HG02852 (cell line): ENCODE data around the gene DDN.

Experiments
- ATAC-seq: cut with Tn5 transposase; IDR thresholded peaks from one replicate; pipeline ENCODE4 v1.9.1; 2021; ENCODE audit warnings: mild to moderate bottlenecking, moderate library complexity; ENCODE audit not compliant: unreplicated experiment

Gene DDN

DNA sequence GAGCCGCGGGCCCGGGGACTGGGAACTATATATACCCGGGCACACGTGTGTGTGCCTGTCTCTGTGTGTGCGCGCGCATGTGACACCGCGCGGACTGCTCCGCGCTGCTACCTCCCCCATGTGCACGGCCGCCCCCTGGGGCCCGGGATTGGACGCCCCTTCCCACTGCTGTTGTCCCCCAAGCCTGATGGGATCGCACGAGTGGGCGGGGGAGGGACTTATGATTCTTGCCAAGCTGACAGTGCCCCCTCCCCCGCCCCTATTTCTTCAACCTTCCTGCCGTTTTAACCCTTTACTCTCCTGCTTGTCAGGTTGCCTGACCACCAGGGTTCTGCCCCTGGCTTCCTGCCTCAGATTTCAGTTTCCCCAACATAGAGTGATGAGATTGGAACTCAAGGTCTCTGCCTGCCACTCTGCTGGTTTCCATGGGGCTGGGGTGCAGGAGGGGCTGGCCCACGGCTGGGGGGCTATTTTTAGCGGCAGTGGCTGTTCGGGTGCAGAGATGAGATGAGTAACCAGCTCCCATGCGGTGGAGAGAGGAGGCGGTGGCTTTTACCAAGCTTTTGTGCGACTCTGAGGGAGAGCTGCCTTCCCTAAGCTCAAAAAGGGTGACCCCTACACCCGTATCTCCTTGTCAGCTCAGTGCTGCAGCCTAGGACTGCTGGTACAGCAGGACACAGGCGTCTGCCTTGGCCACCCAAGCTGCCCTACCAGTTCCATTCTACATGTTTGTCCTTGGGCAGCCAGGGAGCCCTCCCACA is at the start of gene DDN:
Gene DDN (minus strand): TSS at position 5 of the 761 bp plus-strand sequence. CDS start 88 bp downstream, outside the sequence.
- no peak for ATAC-seq

- no peak for ATAC-seq
These were observed 49.8 kb upstream of the DDN start for GRCh38 chr12:49048953-49049352.

DNA sequence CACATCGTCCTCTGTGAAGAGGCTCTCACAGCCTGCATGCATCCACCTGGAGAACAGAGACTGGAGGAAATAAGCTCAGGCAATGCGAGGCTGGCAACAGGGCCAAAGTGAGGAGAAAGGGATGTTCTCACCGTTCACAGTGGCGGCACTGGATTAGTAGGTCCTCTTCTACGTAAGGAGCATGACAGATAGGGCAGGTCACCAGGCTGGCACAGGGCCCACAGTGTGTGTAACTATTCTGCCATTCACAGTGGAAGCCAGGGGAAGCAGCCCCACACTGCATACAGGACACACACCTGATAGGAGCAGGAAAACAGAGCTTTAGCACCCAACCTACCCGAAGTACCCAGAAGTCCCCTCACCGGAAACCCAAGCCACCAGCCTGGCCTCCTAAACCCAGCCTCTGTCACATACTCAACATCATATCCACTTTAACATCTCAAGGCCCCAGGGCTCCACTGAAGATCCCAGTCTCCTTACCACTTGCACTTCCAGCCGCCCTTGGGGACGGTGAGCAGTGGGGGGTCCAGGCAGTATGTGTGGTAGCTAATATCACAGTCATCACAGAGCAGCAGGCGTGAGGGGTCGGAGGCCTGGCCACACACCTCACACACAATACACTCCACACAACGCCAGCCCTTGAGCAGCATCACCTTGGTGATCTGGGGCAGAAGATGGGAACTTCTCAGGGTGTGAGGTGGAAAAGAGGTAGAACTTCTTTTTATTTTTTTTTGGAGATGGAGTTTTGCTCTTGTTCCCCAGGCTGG is 47.1 kb upstream of the DDN start:
- ATAC-seq: no peak

DNA sequence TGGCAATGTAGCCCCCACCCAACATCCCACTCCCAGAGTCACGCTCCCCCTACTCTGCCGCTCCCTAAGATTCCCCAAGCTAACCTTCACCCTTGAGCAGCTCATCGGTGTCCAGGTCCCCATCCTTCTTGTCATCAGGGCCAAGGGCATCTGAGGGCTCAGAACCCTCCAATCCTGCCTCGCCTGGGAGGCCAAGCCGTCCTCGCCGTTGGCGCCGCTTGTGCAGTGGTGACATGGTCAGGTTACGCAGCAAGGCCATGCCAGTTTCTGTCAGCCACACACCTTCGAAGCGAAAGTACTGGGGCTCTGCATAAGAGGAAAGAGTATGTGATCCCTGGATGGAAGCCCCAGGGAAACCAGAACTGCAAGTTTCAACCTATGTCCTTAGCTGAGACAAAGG is 45.5 kb upstream of the DDN start:
- ATAC-seq: no peak

DNA sequence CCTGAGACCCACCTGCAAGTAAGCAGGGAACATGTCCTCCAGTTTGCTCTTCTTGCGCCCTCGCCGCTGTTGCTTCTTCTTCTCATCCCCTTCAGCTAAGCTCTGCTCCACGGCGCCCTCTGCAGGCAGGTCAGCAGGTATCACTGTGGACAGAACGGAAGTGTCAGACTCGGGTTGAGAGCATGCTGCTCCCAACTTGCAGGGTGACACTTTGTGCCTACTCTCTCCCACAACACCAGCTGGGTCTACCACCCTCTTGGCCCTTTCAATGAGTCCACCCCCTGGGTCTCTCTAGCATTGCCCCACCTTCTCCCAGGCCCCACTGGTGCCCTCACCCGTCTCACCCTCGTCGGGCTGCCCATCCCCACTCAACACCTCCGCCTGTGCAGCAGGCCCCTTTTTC is 44.7 kb upstream of the DDN start:
- ATAC-seq: no peak

- ATAC-seq: no peak
These were observed 44.1 kb upstream of the DDN start for GRCh38 chr12:49043241-49043640.

GRCh38 chr12:49041881-49042484 is 42.8 kb upstream of the DDN start:
- no peak for ATAC-seq

DNA sequence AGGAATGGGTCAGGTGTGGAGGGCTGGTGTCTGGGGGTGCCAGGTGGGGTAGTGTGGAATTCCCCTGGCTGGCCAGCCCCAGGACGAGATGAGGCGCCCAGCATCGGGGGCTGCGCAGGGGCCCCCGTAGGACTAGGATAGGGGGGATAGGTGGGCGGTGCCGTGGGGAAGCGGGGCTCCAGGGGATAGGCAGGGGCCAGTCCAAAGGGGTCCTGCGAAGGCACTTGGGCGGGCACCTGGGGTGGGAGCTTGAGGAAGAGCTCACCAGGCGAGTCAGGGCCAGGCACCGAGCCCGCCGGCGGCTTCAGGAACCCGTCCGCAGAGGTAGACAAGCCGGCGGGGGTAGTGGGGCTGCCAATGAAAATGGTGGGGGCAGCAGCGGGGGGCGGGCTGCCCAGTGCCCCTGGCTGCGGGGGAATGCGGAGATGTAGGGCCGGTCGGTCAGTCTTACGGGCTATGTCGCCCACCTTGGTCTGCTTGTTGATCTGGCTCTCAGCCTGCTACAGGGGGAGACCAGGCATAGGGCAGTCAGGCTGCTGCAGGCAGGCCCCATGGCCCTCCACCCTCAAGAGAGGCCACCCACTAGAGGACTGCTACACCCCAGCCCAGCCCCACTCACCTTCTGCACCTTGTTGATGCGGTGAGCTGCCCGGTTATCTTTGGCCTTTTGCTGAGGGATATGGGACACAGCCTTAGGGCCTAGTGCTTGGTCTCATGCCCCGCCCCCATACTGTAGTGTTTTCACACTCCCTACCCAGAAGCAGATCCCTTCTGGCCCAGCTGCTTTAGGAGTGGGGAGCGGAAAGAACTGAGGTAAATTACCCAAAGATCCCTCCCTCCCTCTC is 42.1 kb upstream of the DDN start:
- no peak for ATAC-seq

GRCh38 chr12:49040364-49040855 is 41.2 kb upstream of the DDN start:
- ATAC-seq: no peak

DNA sequence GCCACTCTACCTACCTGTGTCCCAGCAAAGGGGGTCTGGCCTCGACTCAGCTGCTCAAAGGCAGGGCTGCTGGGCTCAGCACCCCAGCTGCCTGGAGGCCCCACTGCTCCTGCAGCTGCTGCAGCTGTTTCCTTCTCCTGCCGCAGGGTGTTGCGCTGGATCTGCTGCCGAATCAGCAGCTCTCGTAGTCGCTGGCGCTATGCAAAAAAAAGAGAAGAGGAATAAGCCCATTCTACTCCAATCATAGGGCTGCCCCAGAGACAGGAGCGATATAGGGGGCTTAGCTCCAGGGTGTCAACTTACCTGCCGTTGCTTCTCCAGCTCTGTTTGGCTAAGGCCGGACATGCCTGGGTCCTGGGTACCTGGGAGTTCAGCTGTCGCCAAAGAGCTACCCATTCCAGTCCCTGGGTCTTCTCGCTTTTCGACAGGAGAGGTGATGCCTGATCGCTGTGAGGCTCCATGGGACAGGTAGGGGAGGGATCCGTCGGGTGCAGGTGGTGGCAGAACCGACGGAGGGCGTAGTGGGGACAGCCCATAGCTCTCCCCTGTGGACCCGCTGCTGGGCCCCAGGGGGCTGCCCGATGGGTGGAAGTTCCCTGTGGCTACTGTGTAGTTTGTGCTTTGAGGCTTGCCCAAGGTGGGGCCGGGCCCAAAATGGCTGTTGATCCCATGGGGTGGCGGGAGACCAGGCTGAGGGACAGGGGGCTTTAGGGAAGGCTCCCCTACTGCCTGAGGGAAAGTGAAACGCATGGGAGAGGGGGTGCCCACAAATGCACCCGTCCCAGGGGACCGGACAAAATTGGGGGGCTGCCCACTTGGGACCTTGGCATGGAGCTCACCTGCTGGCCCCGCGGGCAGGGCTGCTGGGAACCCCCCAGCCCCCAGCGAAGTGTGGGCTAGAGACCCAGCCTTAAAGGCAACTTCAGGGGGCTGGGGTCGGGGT is 40.5 kb upstream of the DDN start:
- ATAC-seq: no peak

- no peak for ATAC-seq
These were observed 39.2 kb upstream of the DDN start for GRCh38 chr12:49038291-49038955.

GRCh38 chr12:49037947-49038237 is 38.7 kb upstream of the DDN start:
- no peak for ATAC-seq

DNA sequence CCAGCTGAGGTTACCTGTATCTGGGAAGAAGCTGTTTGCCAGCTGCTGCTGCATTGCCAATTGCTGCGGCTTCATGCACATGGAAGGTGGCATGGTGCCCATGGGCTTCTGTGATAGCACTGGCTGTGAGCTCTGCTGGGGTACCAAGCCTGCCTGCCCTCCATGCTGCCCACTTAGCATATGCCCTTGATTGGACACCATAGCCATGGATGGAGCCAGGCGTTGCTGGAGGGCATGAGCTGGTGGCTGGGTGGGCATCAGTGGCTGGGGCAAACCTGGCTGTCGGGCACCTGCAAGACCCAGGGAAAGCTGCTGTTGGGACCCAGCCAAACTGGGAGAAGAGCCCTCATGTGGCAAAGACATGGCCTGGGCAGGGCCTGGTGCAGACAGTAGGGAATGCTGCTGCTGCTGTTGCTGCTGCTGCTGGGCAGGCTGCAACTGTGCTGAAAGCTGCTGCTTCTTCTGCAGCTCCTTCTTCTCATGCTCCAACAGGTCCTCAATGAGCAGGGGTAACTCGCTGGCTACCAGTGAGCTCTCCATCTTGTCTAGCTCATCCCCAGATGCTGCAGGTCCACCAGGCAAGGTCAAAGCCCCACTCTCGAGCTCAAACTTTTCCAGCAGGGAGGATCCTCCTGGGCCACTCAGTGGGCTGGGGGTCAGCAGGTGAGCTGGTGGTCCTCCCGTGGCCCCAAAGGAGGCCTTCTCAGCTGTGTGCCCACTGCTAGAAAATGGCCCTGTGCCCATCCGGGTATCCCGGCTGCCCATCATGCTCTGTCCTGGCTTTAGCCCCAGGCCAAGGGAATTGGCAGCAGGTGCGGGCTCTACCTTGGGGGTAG is 38.2 kb upstream of the DDN start:
- ATAC-seq: no peak

DNA sequence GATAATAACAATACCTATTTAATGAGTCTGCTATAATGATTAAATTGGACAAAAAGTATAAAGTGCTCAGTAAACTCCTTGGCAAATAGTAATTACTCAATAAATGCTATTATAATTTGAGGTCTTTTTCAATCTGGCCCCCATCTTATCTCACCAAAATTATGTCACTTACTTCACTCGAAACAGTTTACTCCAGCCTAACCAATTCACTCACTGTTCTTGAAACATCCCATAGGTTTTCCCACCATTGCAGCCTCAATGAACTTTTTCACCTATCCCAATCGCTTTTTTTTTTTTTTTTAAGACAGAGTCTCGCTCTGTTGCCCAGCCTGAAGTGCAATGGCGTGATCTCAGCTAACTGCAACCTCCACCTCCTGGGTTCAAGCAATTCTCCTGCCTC is 36.9 kb upstream of the DDN start:
- ATAC-seq: no peak

DNA sequence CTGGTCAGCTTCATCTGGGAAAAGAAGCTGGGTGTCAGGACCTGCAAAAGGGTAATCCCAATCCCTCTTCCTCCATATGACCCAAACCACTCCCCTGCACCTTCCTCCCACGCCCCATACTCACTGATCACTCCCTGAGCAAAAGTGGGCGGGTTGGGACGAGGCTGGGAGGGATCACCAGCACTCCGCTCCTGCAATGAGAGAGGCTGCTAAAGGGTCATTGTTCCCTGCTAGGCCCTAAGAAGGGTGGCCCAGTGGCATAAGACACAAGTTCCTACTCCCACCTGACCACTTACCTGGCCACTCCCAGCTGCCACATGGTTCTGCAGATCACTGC is 35.1 kb upstream of the DDN start:
- ATAC-seq: no peak

DNA sequence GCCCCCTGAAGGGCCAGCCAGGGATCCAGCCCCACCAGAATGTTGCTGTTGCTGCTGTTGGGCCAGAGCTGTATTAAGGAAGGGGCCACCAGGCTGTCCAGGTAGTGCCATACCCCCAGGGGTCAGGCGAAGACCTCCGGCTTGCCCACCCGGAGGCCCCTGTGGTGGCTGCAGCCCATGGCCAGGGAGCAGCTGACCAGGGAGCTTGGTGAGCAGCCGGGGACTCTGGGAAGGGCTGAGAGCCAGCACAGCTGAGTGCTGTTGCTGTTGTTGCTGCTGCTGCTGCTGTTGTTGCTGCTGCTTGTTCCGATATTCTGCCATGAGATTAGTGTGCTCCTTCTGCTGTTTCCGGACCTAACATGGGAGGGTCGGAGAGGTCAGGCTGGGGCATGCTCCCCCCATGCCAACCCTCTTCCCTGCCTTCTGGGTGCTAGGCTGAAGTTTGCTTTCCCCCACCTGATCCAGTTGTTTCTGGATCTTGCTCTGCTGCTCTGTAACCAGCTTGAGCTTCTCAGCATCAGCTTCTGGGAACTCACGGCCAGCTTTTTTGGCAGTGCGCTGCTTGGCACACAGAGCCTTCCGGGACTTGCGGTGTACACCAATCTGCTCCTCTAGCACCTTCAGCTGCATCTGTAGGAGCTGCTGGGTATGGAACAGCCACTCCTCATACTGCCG is 34.6 kb upstream of the DDN start:
- no peak for ATAC-seq

DNA sequence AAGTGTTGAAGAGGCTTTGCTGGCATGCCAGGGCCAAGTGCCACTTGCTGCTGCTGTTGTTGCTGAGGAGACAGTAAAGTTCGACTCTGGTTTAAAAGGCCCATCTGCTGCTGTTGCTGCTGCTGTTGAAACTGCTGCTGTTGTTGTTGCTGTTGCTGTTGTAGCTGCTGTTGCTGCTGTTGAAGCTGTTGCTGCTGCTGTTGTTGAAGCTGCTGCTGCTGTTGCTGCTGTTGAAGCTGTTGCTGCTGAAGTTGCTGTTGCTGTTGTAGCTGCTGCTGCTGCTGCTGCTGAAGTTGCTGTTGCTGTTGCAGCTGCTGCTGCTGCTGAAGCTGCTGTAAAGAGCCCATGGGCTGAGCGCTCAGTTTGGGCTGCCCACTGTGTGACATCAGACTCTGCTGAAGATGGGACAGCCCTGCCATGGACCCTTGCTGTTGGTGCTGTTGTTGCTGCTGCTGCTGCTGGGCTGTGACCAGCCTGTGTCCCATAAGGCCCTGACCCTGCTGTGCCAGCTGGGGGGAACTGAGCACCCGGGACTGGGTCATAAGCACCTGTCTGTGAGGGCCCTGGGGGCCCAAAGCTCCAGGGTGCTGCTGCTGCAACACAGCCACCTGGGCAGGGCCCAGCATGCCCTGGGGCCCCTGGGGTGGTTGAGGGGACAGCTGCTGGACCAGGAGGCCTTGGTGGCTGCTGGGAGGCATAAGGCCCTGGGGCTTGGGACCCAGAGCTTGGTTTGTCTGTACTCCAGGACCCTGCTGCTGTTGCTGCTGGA is 33.7 kb upstream of the DDN start:
- ATAC-seq: no peak
